ENCODE results near the gene TMEM235. TPM values are rescaled to one million over a fixed set of nuclear protein-coding genes. Genes with fewer than 3 reads are reported as not detected.

TMEM235 gene
- total and polyA plus RNA-seq, 2 experiments from 2014 or later, result not detected

GRCh38 chr17:78185981-78186691 lies 45.3 kb upstream of the TMEM235 start:
- no peak for TF ChIP-seq CREB1 (CRISPR knock-in tag; IDR thresholded peaks at IDR 0.05; ENCODE audit: low read depth)
- no peak for TF ChIP-seq EZH2phosphoT487 (IDR thresholded peaks at IDR 0.05; ENCODE audit: unreplicated experiment)
- no peak for TF ChIP-seq POLR2AphosphoS5 (IDR thresholded peaks at IDR 0.05; ENCODE audit: low read depth)
- TF ChIP-seq JUNB (IDR thresholded peaks at IDR 0.05; ENCODE audit: unreplicated experiment), result no peak
- no peak for TF ChIP-seq ZNF462 (CRISPR knock-in tag; IDR thresholded peaks at IDR 0.05)
- no peak for DNase-seq (ENCODE audit: low spot score)
- Histone ChIP-seq H4K20me1 (replicated peaks; ENCODE audit: insufficient read depth) (peaks cover 21% of the 10 kb centered on the region), H3K4me1 (ENCODE audit: insufficient read depth) (peaks cover 9% of the 10 kb centered on the region; the same call in 1 of the 2 replicates), H3K27ac (ENCODE audit: low read depth) (no peak overlapping the region), H3K9me2 (ENCODE audit: insufficient read depth) (0 out of 2 replicates have a peak, but pooled peaks cover 4% of the 10 kb centered on the region), H3K36me3 (ENCODE audit: insufficient read depth) (peaks cover 20% of the 10 kb centered on the region), H2AFZ (no peak overlapping the region), H3F3A (replicated peaks; ENCODE audit: low read depth) (peaks cover 3% of the 10 kb centered on the region; the same call in 1 of the 2 replicates), H3K79me2 (replicated peaks; ENCODE audit: insufficient read depth) (peaks cover 43% of the 10 kb centered on the region), H3K27me3 (ENCODE audit: insufficient read depth) (no peaks in the 10 kb centered on the region), H3K4me3 (peak overlapping the region; percentile 82), H3K4me2 (peak overlapping the region; percentile 95)
- Mint-ChIP-seq H3K4me3 (peak overlapping the region; percentile 88), H3K4me1 (peaks cover 15% of the 10 kb centered on the region), H3K27ac (no peak overlapping the region), H3K27me3 (ENCODE audit: insufficient read depth, low read depth, poor library complexity) (peaks cover 6% of the 10 kb centered on the region), H3K9me3 (no peaks in the 10 kb centered on the region; the same call in 2 of the 3 replicates), H3K36me3 (ENCODE audit: low read depth) (peaks cover 52% of the 10 kb centered on the region)
- peak; percentile 24 for ATAC-seq
